Measurements from ENCODE around the gene OR5AP2. TPM values are rescaled to one million over a fixed set of nuclear protein-coding genes. Genes with fewer than 3 reads are reported as not detected.
"Not testable (repeated sequence)": the region's sequence is repeated elsewhere in the genome, so short reads cannot be mapped to it uniquely, and the experiment has no call there.

Gene OR5AP2
- total RNA-seq, 4 donors from 2014 or later: not detected

GRCh38 chr11:56611174-56611573, 31.1 kb downstream of the OR5AP2 start:
- WGBS, 2 donors: 70 to 76% methylated on average over 1 of the region's 1 CpG
- TF ChIP-seq CTCF (IDR thresholded peaks at IDR 0.05) (no peak), POLR2A (IDR thresholded peaks at IDR 0.05) (no peak)
- H3K4me1 ChIP-seq: no peaks in the 10 kb centered on the region
- H3K36me3 ChIP-seq: no peaks in the 10 kb centered on the region
- no peaks in the 10 kb centered on the region for H3K27me3 ChIP-seq
- no peak overlapping the region for H3K27ac ChIP-seq
- H3K4me3 ChIP-seq: no peak overlapping the region
- intact Hi-C loops (cut with DNase I): no loop called here
- no peaks in the 10 kb centered on the region for H3K9me3 ChIP-seq
- no peak for DNase-seq

- DNase-seq; intact Hi-C loops (cut with DNase I): not testable (repeated sequence)
Measured at GRCh38 chr11:56592088-56592717, 50.0 kb downstream of the OR5AP2 start.

More at GRCh38 chr11:56592088-56592717, 50.0 kb downstream of the OR5AP2 start:
- peaks cover 0 to 17% (median 5%) of the 10 kb centered on the region in 3 donors for H3K9me3 ChIP-seq
- not testable (repeated sequence) for H3K27me3 ChIP-seq, H3K27ac ChIP-seq, H3K4me3 ChIP-seq, H3K4me1 ChIP-seq, H3K36me3 ChIP-seq
- 93 to 94% methylated on average over 7 to 12 of the region's 20 CpGs for WGBS, 2 donors

Small RNAs within 50 kb of the gene (small RNA-seq; reads per million reads assigned to genes)
- gene AP004245.1: 0 reads per million in 4 donors

Other genes with a start within 250 kb of the OR5AP2 start
- not detected for gene OR5AL1, start 229.7 kb downstream of the OR5AP2 start, total RNA-seq
- gene OR5M3, start 169.1 kb downstream of the OR5AP2 start, total RNA-seq: not detected
- not detected for gene OR5M8, start 151.1 kb downstream of the OR5AP2 start, total RNA-seq
- gene OR5M11, start 99.2 kb downstream of the OR5AP2 start, total RNA-seq: not detected
- gene OR5M10, start 64.7 kb downstream of the OR5AP2 start, total RNA-seq: not detected
- not detected for gene OR5M1, start 27.6 kb downstream of the OR5AP2 start, total RNA-seq
- gene OR5AR1, start 21.2 kb upstream of the OR5AP2 start, total RNA-seq: not detected
- gene OR9G1, start 56.7 kb upstream of the OR5AP2 start, total RNA-seq: not detected
- not detected for gene OR9G4, start 106.3 kb upstream of the OR5AP2 start, total RNA-seq